Esophagus squamous epithelium (tissue), 4 donors: ENCODE data around the gene BMP2K.

Experiments used
- CTCF ChIP-seq, 6 experiments: fragments of 450-650 bp in 4 of 6; fragments of 200-600 bp in 2 of 6; sonication (generic) in 2 of 6; IDR thresholded peaks; one replicate each; pipeline ENCODE4 v1.5.1; 2016 to 2019; ENCODE audit warnings: antibody characterized with exemption in 6 of 6, mild to moderate bottlenecking in 4 of 6, moderate library complexity in 4 of 6
- POLR2A ChIP-seq, 4 donors: fragments of 450-650 bp; IDR thresholded peaks; one replicate each; pipeline ENCODE4 v1.6.1; 2017; ENCODE audit warnings: antibody characterized with exemption in 4 of 4, mild to moderate bottlenecking in 4 of 4, moderate library complexity in 3 of 4

DNA sequence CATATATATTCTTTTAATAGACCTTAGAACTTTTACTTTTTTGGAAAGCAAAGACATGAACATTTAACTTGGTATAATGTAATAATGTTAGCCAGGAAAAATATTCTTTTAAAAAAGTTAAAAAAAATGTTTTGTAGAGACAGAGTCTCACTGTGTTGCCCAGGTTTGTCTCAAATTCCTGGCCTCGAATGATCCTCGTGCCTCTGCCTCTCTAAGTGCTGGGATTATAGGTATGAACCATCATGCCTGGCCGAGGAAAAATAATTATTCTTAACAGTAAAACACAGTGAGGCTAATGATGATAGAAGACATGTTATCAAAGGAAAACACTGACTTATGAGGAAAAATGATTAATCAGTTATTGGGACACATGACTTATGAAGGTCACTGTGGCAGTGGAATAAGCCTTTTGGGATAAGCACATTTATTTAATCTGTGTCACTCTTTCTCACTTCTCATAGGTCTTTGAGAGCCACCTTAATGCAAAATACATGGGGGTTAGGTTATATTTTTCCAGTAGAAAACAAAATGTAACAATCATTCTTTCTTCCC lies 6.0 kb upstream of the BMP2K start:
- no peak for TF ChIP-seq CTCF (IDR thresholded peaks at IDR 0.05)
- TF ChIP-seq POLR2A (IDR thresholded peaks at IDR 0.05): no peak
